Stimulated activated CD8-positive, alpha-beta memory T cell treated with anti-CD3 and anti-CD28 coated beads, Interleukin-4, amount 100 ng/mL, for 1 hour (primary cell): Measurements from ENCODE around the gene ANO10.
"Not testable (repeated sequence)": the region's sequence is repeated elsewhere in the genome, so short reads cannot be mapped to it uniquely, and the experiment has no call there.

Experiments used
- DNase-seq, 2 donors: peaks; one replicate each; pipeline ENCODE4 v3.0.0-alpha.2; 2020; ENCODE audit warnings: low read depth in 2 of 2, low spot score in 1 of 2

Gene ANO10

GRCh38 chr3:43481375-43481774, 140.4 kb downstream of the ANO10 start:
- DNase-seq: no peak

DNA sequence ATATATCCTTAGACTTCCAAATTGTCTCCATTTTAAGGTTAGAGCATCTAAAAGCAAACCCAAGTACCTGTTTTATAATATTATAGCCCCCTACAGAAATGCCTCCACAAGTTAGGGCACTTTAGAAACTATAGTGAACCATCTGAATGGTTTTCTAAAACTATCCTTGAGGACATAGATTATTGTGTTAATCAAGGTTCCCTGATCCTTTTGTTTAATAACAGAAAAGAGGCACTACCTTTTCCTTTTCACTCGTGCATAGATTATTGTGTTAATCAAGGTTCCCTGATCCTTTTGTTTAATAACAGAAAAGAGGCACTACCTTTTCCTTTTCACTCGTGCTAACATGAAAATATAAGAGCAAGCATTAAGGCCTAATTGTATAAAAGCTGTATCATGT, 143.0 kb downstream of the ANO10 start:
- not testable (repeated sequence) for DNase-seq

DNA sequence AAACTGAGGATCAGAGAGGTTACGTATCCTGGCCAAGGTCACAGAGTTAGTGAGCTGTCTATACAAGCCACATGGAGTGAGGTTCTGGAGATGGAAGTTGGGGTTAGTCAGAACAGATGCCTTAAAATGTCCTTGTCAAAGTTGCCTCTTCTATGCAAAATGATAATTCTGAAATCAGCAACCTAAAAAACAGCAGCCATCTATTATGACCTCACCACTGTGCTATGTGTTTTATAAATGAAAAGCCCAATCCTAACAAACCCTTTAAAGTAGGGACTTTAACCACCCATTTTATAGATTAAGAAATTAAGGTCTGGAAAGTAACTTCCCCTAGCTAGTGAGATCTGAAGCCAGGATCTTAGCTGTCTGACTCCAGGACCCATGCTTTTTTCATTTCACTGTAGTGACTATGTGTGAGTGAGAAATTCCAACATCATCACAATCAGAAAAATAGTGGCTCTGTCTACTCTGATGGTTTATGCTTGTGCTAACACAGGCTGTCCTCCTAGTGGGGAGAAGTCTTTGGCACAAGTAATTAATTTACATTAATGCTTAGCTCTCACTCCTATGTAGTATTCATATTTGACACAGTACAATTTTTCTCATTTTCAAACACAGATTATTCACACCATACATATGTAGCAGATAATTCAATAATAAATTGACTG, 143.6 kb downstream of the ANO10 start:
- DNase-seq: no peak

DNA sequence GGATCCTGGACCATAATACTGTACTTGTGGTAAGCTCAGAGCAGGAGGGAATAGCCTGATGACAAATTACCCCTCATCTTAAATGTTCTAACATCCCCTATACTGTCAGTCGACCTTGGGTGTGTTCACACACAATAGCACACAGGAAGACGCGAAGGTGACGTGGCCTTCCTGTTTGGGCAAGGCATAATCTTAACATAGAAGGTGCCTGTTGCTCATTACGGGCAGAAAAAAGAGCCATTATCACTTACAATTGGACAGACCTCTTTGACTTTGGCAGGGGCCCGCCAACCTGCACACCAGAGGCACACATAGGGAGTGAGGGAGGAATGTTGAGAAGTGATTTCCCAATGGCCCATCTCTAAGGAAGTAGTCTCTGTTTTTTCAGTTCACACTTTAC, 144.2 kb downstream of the ANO10 start:
- DNase-seq: peak; percentile 38 to 51

DNA sequence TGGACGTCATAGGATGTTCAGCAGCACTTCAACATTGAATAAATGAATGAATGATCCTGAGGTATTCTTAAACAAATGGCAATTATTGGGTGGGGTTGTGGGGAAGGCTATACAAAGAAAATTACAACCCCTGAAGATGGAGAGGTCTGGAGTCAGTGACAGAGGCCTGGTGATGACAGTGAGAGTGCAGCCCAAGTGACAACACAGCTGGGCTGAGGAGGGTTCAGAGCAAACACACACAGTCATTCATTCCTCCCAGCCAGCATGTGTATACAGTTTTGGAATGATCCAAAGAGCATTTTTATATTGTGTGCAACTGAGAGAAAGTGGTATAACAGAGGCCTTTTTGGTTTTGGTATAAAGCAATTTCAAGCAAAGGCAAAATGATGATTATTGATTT, 148.1 kb downstream of the ANO10 start:
- DNase-seq: no peak

GRCh38 chr3:43473244-43473643, 148.6 kb downstream of the ANO10 start:
- DNase-seq: no peak

DNA sequence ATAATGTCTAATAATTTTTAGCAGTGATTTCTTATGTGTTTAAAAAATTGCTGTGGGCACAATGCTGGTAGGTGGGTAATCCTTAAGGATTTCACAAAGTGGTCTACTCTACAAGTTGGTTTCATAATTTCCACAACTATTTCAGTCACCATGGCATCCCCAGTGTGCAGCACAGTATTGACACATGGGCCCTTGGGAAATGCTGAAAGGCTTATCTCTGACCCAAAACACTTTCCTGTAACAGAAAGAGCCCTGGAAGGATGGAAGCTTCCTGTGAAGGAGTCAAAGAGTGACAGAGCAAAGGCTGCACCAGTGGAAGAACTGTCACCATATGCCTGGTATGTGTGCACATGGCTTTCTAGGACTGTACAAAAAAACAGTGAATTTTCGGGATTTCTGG, 153.7 kb downstream of the ANO10 start:
- DNase-seq: no peak

DNA sequence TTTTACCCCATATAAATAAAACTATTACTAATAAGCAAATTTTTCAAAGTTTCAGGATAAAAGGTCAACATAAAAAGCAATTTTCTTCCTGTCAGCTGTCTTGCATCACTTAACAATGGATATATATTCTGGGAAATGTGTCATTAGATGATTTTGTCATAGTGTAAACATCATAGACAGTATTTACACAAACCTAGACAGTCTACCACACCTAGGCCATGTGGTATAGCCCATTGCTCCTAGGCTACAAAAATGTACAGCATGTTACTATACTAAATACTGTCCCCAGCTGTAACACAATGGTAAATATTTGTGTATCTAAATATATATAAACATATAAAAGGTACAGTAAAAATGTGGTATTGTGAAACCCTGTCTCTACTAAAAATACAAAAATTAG, 156.7 kb downstream of the ANO10 start:
- DNase-seq: no peak

DNA sequence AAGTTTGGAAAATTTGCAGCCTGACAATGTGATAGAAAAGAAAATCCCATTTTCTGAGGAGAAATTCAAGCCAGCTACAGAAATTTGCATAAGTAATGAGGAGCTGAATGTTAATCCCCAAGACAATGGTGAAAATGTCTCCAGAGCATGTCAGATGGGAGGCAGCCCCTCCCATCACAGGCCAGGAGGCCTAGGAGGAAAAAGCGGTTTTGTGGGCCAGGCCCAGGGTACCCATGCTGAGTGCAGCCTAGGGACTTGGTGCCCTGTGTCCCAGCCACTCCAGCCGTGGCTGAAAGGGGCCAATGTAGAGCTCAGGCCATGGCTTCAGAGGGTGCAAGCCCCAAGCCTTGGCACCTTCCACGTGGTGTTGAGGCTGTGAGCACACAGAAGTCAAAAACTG, 159.2 kb downstream of the ANO10 start:
- not testable (repeated sequence) for DNase-seq

DNA sequence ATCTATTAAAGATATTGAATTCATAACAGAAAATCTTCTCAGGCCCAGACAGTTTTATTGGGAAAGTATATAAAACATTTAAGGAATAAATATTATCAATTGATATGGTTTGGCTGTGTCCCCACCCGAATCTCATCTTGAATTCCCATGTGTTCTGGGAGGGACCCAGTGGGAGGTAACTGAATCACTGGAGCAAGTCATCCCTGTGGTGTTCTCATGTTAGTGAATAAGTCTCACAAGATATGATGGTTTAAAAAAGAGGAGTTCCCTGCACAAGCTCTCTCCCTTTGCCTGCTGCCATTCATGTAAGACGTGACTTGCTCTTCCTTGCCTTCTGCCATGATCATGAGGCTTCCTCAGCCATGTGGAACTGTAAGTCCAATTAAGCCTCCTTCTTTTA, 160.5 kb downstream of the ANO10 start:
- DNase-seq: no peak

GRCh38 chr3:43457038-43457437, 164.8 kb downstream of the ANO10 start:
- DNase-seq: not testable (repeated sequence)

- no peak for DNase-seq
Observed at GRCh38 chr3:43455233-43455632, 166.6 kb downstream of the ANO10 start.

DNA sequence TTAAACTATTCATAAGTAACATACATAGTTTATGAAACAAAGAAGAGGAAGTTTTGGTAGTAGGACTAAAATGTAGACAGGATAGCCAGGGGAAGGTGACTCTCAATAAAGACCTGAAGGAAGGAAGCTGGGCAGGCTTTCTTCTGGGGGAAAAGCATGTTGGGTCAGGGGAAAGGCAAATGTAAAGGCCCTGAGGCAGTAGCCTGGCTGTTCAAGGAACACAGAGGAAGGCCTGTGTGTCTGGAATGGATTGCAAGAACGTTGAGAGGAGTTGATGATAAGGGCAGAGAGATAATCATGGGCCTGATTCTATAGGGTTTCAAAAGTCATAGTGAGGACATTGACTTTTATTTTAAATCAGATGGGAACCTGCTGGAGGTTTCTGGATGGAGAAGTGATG, 167.8 kb downstream of the ANO10 start:
- DNase-seq: no peak

DNA sequence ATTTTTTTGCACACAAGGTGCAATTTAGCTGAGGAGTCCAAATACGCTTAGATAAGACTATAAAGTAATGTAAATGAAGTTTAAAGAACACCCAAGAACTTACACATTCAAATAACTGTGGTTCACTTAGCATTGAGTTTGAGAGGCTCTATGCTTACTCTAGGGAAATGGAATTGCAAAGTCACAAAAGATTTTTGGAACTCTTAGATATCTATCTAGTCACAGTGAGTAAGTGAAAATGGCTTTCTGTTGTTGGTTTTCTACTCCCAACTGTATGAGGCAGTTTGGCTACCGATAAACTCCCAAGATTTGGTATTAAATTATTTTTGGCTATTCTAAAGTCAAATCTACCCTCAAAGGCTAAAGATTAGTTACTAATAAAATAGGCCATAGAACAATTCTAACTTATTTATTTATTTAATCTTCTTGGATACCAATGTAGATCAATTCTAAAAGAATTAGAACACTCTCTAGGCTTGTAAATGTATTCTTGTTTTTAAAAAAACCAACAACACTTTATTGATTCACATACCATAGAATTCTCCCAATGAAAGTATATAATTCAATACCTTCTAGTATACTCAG, 170.0 kb downstream of the ANO10 start:
- no peak for DNase-seq

DNA sequence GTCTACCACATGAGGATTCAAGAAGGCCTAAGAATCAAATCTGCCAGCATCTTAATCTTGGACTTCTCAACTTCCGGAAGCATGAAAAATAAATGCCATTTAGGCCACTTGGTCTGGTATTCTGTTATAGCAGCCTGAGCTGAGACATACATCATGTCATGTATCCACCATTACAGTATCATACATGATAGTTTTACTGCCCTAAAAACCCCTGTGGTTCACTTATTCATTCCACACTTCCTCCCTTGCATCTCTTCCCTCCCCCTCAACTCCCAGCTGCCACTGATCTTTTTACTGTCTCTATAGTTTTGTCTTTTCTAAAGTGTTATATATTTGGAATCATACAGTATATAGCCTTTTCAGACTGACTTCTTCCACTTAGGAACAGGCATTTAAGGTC, 173.7 kb downstream of the ANO10 start:
- DNase-seq: no peak

DNA sequence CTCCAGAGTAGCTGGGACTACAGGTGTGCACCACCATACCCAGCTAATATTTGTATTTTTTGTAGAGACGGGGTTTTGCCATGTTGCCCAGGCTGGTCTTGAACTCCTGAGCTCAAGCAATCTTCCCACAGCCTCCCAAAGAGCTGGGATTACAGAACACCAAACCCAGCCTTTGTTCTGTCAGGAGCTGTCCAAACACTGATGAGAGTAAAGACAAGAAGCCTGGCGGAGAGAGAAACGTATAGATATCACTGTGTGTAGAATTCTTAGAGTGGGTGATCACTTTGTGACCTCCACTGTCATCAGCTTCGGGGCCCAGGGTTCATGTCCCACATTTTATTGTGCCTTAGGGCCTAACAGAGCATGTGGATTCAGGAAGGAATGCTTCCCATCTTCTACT, 176.0 kb downstream of the ANO10 start:
- DNase-seq: no peak

- no peak for DNase-seq
Observed at GRCh38 chr3:43442872-43443395, 178.9 kb downstream of the ANO10 start.

DNA sequence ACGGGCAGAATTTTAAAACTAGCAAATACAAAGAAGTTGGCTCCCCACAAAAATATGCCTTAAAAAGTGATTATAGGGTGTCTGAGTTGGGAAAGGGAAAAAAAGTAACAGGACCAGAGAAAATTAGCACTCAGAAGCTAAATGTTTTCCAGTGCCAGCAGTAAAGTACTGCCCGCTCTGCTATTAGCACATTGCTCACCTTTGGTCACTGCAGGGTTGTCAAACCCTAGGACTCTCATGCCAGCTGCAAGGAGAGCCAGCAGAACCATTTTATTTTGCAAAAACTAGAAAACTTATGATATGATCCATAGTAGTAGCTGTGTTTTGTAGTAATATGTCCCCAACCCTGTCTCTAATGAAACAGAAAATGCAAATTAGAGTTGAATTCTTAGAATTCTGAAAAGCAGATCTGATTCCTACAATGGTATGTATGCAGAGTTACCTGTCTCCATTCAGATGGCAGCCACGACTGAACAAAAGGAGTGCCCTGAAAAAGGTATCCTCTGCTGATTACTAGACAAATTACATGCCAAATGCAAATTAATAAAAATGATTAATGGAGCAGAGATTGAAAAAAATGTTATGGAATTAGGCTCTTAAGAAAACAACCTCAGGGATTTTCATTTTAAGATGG, 185.2 kb downstream of the ANO10 start:
- no peak for DNase-seq

DNA sequence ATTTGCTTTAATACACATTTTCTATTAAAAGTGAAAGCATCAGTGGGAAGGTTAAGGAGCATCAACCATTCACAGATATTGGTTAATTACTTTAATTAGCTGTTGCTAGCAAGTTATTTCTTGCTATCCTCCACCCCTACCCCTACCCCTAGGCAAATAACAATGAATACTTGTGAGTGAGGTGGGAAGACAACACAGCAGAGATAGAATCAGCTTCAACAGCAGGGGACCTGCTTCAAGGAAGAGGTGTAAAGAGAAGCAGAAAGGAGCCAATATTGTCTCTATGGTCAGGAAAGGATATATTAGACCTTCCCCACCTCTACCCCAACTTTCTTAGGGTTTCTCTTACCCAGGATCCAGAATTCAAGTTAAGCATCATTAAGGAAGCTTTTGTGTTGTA, 186.1 kb downstream of the ANO10 start:
- DNase-seq: no peak

GRCh38 chr3:43434431-43434830, 187.4 kb downstream of the ANO10 start:
- DNase-seq: no peak

DNA sequence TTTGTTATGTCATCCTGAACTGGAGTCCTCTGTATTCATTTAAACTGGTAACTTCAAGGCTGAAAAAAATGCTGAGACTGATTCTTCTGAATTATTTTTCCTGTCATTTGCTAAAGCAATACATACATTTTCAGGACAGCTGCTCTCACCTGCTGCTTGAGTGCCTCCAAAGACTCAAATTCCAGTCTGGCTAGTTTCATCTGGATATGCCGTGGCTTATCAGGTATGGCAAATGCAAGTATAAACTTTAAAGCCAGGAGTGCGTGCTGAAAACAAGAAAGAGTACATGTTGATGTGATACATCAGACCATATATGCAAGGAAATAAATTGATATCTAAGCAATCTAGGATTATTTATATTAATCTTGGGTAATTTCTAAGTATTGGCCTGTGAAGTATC, 189.3 kb downstream of the ANO10 start:
- DNase-seq: no peak

DNA sequence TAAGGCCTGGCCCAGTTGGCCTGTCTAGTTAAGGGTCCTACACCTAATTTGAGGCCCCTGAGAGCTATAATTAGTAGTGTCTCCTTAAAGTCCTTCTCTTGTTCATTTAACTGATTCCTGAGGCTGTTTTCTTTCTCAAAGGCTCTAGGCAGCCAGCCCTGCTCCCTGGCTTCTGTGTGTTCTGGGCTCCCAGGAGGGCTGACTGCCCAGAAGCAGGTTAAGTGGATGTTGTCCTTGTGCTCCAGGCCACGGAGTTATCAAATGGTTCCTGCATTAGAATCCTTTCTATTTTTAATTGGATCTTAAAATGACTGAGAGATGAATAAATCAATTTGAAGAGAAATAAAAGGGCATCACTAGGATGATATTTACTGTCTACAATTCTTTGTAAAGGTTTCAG, 195.4 kb downstream of the ANO10 start:
- no peak for DNase-seq

GRCh38 chr3:43425829-43426228, 196.0 kb downstream of the ANO10 start:
- no peak for DNase-seq
